EH (cell line): ENCODE measurements around the gene ZNF217.
"Not testable (repeated sequence)": the region's sequence is repeated elsewhere in the genome, so short reads cannot be mapped to it uniquely, and the experiment has no call there.

Source experiments
- DNase-seq: peaks from one replicate; pipeline ENCODE4 v3.0.0-alpha.2; 2015; ENCODE audit warnings: low read depth

The ZNF217 gene

DNA sequence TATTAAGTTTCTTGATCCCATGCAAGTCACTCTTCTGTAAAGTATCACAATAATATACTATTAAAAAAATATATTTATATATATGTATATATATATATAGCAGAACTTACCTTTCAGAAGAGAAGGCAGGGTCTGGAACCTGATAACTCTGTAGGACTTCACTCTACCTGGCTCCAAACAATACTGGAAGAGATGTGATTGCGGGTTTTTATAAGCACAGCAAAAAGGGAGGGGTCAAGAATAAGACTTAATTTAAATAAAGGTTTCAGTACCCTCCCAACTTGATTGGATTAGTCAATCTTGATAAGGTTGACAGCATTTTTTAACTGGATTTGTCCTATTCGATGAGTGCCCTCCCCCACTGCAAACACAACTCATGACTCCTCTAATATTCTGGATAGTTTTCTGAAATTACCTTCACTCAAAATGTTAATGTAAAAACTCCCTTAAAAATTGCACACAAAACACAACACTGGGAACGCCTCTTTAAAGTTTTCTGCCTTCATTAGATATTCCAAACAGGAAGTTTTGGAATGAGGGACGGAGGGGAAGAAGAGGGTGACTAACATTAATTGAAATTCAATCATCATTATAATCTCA, 4.0 kb upstream of the ZNF217 start:
- no peak for DNase-seq

DNA sequence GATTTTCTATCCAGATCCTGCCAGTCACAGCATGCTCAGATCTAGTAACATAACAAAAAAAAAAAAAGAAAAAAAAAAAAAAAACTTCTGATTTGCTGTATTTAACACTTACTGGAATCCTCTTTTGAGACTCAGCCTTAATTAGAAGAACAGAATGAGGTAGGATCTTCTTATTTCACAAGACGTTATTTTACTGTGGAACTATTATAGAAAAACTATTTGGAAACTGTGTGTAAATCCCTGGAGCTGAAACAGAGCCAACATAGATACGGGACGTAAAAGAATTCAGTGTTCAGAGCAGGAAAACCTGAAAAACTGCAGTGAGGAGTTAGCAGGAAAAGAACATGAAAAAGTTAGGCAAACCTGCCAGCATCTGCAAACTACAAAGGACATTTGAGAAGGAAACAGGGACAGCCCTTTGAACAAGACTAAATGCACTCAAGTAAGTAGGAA, 3.4 kb upstream of the ZNF217 start:
- no peak for DNase-seq

DNA sequence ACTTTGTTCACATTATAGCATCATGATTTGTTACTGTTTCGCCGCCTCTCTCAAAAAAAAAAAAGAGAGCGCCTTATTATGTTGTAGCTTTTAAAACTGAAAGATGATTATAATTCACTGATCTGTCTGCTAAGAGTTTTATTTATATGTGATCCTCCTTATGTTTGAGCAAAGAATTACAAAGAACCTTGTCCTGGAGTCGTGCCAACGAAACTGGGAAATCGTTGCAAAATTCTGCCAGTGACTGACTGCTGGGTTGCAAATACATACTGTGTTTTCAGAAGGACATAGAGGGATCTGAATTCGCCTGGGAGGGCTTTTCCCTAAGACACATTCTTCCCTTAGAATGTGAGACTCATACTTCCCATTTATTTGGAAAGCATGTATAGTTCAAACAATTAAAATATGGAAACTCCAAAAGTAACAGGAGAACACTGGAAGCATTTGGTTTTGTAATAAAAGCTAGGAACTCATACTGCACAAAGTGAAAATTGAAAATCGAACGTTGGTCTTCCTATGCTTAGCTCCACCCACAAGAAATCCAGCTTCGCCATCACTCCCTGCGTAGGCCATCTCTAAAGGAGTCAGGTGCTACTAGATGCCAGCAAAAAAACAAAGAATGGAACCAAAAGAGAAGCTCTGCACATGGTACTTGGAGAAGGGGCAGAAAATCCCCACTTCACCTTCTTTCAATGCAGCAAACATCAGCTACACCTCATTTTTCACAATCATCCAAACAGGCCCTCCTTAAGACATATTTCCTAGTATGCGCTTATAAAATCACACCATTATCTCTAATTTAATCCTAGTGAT, 2.8 kb upstream of the ZNF217 start:
- DNase-seq, result peak; percentile 69

DNA sequence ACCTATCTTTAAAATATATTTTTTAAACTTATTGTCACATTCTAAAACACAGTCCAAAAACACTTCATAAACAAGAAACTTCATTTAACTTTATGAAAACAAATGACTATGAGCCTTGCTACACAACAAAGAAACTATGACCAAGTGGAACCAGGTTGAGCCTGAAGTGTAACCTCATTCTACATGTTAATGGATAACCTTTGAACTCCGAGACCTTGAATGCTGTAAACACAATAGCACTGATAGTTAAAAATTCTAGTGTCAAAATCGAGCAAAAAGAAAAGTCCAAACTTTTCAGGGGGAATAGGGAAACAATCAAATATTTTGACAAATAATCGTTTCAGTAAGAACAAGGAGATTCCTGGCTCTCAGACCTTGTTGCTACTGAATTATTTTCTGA, 2.1 kb upstream of the ZNF217 start:
- DNase-seq, result not testable (repeated sequence)

DNA sequence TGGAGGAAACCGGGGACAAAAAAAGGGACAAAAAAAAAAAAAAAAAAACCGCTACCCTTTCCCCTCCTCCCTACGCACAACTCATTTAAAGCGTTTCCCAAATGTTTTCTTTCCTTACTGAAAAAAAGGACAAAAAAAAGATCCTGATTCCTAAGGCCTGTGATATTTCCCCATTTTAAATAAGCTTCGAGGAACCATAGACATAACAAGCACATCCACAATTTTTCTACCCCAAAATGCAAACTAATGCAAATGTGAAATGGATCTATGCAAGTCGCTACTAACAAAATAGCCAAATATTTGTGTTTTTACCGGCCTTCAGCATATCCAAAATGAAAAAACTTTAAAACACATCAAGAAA, 1.4 kb upstream of the ZNF217 start:
- DNase-seq, result no peak

DNA sequence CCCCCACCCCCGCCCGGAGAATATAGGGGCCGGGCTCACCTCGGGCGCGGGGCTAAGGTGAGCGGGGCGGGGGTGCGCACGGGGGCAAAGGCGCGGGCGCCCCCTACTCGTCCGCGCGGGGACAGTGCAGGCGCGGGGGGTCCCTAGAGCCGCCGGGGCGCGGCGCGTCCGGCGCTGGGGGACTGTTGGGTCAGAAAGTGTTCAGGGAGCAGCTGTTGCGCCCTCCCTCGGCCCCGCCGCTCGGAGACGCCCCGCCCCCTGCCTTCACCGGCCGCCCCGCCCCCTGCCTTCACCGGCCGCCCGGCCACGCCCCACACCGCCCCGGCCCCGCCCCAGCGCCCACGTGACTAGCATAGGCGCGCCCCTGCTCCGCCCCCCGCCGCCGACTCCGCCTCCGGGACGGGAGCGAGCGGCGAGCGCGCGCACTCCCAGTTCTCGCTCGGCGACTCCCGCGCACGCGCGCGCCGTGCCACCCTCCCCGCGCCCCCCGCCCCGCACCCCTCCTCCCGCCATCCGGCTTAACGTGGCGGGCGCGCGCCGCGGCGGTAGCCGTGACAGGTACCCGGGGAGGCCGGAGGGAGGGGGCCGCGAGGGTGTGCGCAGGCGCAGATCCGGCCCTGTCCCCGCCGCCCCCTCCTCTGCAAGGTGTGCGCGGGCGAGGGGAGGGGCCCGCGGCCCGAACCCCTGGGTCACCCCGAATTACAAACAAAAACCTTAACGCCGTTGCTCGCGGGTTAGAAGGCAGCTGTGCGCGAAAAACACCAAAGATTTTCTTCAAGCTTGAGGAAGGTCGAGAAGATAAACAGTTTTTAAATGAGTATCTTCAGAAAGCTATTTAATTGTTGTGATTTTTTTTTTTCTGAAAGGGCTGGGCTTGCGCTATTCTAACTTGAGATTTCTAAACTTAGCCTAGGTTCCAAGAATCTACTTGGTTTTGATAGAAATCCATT, 704 bp upstream of the ZNF217 start:
- peak; percentile 90 for DNase-seq

DNA sequence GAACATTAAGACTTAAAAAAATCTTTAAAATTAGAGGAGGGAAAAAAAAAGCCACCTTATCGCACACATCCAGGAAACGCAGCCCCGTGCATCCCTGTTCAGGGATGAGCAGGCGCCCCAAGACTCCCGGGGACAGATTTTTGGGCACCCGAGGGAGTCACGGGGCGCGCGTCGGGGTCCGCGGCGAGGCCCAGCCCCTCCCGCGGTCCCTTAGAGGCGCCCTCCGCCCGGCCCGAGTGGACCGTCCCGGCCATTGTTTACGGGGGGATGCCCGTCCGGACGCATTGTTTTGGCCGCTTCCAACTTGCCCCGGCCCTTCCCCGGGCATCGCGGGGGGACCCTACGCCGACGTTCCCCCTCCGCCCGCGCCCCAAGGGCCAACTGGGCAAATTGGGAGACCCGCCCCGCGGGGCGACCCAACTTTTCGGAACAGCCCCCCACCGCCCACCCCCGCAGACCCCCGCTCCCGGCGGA, 610 bp downstream of the ZNF217 start:
- peak; percentile 40 for DNase-seq

DNA sequence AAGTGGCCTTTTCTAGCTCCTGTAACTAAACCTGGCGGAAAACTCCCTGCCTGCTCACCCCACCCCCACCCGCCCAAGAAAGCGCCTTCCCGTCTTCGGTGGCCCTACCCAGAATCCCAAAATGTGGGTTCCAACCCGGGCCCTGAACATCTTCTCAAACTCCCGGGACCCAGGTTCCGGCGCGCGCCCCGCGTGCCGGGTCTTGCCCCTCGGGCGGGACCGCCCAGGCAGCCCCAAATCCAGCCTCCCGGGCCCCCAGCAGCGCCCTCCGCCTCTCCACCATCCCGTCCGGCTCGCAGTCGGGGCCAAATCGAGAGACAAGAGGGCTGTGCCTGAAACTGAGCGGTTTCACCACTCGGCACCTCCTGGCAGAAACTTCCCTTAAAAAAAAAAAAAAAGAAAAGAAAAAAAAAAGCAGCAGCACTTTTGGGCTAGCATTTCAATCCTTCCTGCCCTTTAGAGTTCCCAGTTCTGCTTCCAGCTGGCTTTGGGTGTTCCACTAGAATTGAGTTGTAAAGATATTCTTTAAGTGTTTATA, 1.1 kb downstream of the ZNF217 start:
- DNase-seq, result peak; percentile 73

DNA sequence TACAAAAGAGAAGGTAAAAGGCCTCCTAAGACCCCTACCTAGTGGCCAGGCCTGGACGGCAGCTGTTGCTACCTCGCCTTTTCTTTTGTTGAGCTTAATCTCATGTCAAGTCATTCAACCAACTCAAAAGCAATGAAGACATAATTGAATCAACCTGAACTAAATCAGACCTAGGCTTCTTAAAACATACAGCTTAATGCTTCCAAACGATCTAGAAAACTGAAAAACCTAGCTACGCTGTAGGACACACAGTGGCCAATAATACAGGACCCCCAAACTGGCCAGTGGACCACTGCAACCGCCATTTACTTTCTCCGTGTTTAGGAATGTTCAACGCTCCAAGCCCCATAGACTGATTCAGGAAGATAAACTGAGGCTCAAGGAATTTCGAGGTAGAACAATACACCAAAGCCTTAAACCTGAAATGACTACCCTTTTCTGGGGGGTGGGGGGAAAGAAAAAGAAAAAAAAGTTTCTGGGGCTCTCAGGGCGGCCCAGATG, 1.6 kb downstream of the ZNF217 start:
- DNase-seq, result peak; percentile 20

DNA sequence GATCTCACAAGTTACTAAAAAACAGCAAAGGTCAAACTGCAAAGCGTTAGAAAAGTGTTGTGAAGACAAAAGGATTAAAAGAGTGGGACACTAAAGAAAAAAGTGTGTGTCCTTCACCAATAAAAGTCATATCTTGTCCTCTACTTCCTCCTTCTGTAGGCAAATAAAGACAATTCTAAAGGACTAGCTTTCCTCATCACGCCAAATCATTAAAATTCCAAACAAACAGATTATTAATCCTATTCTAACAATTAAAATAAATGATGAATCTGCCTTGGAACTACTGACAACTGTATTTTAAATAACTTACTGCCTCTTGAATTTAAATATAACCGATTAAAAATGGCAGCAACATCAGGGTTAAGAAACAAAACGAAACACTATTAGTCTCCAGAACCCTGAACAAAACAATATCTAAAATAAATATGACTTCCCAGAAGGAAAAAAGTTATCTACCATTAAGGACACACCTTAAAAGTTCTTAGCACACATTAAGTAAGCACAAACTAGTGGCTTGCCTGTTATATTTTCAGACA, 2.4 kb downstream of the ZNF217 start:
- DNase-seq, result not testable (repeated sequence)

DNA sequence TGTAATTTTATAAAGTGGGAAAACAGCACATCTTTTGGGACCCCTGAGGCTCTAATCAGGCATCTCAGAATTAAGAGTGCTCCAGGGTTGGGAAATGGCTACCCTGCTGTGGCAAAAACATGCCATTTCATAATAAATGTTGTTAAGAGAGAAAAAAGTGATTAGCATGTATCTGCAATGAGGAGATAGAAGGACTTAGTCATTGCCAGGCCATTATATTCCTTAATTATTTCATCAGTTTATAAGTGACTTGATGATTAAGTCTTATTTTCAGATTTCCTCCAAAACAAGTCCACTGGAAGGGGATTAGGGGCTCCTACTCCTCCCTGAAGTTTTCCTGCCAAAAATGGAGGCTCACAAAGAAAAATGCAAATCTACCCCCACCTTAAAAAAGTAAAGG, 3.0 kb downstream of the ZNF217 start:
- DNase-seq, result peak; percentile 18

DNA sequence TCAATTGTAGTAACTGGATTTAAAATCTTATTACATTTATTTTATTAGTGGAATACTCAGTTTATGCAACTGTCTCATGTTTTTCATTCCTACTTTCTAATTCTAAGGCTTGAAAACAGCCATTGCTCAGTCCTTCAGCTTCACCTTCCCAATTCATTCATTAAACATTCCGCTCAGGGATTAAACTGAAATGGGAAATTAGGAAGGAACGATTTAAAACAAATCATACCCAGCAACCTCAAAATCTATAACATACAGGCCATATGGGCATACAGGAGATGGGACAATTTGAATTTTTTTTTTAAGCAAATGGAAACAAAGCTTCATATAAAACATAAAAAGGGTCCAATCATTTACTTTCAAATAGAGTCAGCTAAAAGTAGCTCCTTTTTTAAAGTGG, 3.5 kb downstream of the ZNF217 start:
- DNase-seq, result not testable (repeated sequence)

DNA sequence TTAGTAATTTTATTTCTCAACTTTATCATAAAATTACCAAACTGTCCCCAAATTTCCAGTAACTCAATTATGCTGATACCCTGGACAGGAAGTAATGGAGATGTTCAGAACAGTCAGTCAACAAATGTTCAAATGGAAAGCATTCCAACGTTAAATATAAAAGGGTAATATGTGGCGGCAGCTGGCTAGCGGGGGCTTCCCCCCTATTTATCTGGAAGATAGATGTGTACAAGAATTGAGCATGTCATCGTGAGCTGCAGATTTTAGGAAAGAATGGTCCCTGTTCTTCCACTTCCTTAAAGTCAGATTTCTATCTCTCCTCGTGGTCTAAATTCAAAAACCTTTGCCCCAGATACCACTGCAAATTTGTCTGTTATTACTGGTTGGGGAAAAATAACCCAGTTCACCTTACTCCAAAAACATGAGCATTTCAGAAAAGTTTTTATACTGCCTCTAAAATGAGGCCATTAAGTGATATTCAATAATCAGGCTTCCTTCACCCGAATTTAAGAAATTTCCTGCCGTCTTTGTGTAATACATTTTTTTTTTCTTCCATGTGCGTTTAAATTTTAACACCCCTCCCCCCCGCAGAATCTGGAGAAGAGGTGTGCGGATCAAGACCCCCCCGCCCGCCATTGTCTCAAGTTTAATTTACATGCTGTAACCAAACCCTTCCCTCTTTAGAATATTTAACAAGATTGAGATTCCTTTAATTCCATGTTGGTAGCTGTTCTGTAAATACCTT, 4.1 kb downstream of the ZNF217 start:
- DNase-seq, result peak; percentile 16

DNA sequence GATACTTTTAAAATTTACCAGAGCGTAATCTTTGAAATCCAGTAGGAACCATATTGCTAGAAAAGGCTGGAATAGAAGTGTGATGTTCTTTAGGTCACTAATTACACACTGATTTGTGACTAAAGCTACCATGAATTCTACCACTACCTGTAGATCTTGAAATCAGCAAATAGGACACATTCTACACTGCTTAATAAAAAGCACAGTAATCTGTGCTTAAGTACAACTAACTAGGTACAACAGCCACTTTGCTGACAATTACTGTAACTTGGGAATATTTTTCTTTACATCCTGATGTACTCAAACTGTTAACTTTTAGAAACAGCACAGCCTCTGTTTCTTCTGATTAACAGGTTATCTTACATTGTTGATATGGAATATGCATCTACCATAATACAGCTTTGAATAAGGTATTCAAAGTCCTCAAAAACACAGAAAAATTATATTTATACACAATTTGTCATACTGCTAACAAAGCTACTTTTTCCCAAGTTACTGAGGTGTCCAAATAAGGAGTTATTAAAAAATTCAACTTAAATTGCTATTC, 6.4 kb downstream of the ZNF217 start:
- DNase-seq, result not testable (repeated sequence)

DNA sequence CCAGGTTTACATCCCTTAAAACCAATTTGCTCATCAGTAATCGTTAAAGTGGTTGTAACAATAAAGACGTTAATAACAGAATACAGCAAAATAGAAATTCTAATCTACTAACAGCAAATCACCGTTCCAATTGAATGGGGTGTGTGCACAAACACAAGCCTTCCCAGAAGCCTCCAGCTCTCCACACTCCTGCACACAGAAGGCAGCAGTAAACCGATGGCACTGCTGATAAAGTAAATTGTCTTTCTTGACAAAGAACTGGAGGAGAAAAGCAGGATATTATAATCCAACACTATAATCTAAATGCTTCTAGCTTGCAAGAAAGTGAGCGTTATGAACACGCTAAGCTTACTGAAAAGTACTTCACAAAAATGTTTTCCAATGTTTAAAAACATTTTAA, 7.0 kb downstream of the ZNF217 start:
- no peak for DNase-seq

DNA sequence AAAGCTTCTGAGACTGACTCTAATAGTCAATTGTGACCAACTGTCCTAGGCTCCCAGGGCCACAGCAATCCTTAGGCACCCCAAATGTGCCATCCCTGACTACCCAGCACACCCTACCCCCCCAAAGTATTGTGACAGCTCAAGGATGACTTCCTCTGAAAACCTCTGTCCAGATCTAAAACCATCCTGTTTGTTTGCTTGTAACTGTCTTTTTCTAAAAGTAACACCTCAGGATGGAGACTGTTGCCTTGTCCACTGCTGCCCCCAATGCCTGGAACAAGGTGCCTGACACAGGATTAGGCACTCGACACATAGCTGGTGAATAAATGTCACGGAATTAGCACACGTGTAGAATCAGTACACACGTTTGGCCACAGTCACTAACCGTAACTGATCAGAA, 7.7 kb downstream of the ZNF217 start:
- not testable (repeated sequence) for DNase-seq

DNA sequence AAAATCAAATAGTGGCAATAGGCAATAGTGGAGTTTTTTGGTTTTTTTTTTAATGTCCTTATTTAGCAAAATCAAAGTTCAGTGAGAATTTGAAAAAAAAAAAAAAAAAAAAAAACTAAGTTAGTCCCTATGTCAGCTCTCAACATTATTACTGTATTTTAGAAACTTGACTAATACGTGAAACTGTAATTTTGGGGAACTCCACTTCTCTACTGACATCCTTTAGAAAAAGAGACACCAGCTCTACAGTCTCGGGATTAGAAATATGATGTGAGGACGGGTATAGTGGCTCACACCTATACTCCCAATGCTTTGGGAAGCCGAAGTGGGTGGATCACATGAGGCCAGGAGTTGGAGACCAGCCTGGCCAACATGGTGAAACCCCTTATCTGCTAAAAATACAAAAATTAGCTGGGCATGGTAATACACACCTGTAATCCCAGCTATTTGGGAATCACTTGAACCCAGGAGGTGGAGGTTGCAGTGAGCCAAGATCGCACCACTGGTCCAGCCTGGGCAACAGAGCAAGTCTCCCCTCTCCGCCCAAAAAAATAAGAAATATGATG, 8.6 kb downstream of the ZNF217 start:
- not testable (repeated sequence) for DNase-seq

DNA sequence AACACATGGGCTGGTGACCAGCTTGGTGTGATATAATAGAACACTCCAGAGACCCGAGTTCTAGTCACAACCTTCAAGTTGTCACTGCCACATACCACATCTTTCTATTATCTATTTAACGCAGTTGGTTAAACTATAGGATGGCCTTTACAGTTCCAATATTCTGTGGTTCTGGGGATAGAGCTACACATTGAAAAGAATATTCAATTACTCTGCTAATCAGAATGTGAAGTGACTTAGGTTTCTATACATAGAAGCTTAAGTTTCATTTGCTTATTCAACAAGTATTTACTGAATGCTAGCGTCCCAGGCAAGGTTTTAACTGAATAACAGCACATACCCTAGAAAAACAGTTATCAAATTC, 9.1 kb downstream of the ZNF217 start:
- not testable (repeated sequence) for DNase-seq

DNA sequence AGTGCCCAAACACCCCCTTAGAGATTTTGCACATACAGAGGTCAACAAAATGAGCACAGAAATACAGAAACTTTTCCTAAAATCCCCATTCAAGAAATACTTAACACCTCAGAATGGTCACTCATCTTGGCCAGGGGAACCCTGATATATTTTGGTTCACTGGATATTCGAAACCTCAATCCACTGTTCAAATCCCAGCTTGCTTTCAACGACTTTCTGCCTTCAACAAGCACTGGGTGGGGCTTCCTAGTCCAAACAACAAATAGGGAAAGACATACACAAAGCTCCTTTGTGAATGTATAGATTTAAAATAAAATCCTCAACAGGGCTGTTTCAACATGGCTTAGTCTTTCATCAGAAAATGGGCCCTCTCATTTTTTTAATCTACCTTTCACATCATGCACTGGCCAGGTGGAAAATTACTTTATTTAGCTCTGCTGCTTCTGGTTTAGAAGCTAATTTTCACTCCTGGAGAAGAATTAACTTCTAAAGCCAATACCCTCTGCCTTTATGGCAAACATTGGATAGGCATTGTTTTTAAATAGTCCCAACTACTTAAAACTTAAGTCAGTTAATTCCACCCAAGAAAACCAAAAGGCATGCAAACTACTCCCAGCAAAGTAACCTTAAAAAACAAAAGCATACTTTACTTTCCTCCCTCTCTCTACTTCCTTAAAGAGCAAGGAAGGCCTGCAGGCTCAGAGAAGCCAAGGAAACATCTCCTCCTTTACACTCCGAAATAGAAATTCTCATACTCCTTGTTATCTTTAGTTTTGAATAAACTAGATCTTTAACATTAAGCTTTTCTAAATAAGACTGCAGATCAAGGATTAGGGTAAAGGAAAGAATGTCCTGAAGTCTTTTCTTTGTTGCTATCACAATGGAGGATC, 9.7 kb downstream of the ZNF217 start:
- DNase-seq, result peak; percentile 25
